Karpas-422 (cell line): Measurements from ENCODE around the gene DNAH11. TPM values are rescaled to one million over a fixed set of nuclear protein-coding genes. Genes with fewer than 3 reads are reported as not detected.

Experiments
- DNase-seq: peaks from one replicate; pipeline ENCODE4 v3.0.0-alpha.2; 2015
- H2AFZ ChIP-seq: fragments of 200-600 bp; sonication (generic); 2 replicates; pipeline ENCODE4 v1.6.1; 2014; ENCODE audit warnings: antibody characterized with exemption, low read length, mixed read lengths
- H3K27ac ChIP-seq: fragments of 200-600 bp; sonication (generic); 2 replicates; pipeline ENCODE4 v1.5.1; 2014; ENCODE audit warnings: mild to moderate bottlenecking, low read length, moderate library complexity
- H3K27me3 ChIP-seq: fragments of 200-600 bp; sonication (generic); 2 replicates; pipeline ENCODE4 v1.6.1; 2014; ENCODE audit warnings: low read length, mixed read lengths
- H3K36me3 ChIP-seq: fragments of 200-600 bp; sonication (generic); 2 replicates; pipeline ENCODE4 v1.6.1; 2014; ENCODE audit warnings: low read length, mixed read lengths; ENCODE audit not compliant: insufficient read depth
- H3K4me1 ChIP-seq: fragments of 200-600 bp; sonication (generic); 2 replicates; pipeline ENCODE4 v1.6.1; 2014; ENCODE audit warnings: mild to moderate bottlenecking, low read length, mixed read lengths
- H3K4me2 ChIP-seq: fragments of 200-600 bp; sonication (generic); 2 replicates; pipeline ENCODE4 v1.6.1; 2014; ENCODE audit warnings: low read length, low read depth, mild to moderate bottlenecking; ENCODE audit not compliant: poor library complexity, severe bottlenecking
- H3K4me3 ChIP-seq: fragments of 200-600 bp; sonication (generic); 2 replicates; pipeline ENCODE4 v1.5.1; 2014; ENCODE audit warnings: mild to moderate bottlenecking, antibody characterized with exemption, low read length, mixed read lengths
- H3K79me2 ChIP-seq: fragments of 200-600 bp; sonication (generic); 2 replicates; pipeline ENCODE4 v1.6.1; 2014; ENCODE audit warnings: mild to moderate bottlenecking, low read length, mixed read lengths
- H3K9ac ChIP-seq: fragments of 200-600 bp; sonication (generic); 2 replicates; pipeline ENCODE4 v1.6.0; 2014; ENCODE audit warnings: low read length
- H3K9me2 ChIP-seq: fragments of 200-600 bp; sonication (generic), shearing (Covaris generic); replicated peaks from 2 replicates; pipeline ENCODE4 v1.6.0; 2014; ENCODE audit warnings: mild to moderate bottlenecking, low read length, moderate library complexity; ENCODE audit not compliant: insufficient read depth
- H3K9me3 ChIP-seq: fragments of 300-700, 200-600 bp; sonication (generic); 2 replicates; pipeline ENCODE4 v1.6.1; 2014; ENCODE audit warnings: low read length, mixed read lengths
- H4K20me1 ChIP-seq: fragments of 200-600 bp; sonication (generic); 2 replicates; pipeline ENCODE4 v1.6.1; 2014; ENCODE audit warnings: mild to moderate bottlenecking, antibody characterized with exemption, low read length, low read depth; ENCODE audit not compliant: insufficient read depth
- total RNA-seq: library from RNA; depleted of rRNA; stranded (reverse); fragments of >200 nt; shearing (Covaris generic); gene quantifications from 2 replicates; pipeline ENCODE4 v1.2.3, GENCODE V29; 2014; ENCODE audit warnings: low replicate concordance

Gene DNAH11
- total RNA-seq, 1 experiment from 2014 or later: 0.04 TPM

DNA sequence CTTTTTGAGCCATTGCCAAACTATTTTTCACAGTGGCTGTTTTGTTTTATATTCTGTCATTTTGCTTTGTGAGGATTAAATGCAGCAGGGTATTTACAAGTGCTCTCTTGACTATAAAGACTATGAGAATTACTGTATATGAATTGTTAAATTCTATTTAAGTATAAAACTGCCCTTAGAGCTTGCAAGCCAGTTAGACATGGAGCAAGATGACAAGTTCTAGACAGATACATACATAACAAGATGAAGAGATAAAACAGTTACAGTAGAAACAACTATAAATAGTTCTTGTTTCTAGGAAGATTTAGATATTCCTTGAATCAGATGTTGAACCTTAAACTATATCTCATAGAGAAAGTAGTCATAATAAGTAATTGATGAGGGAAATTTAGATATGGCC is 60.6 kb downstream of the DNAH11 start:
- H3K9me2 ChIP-seq: no peaks in the 10 kb centered on the region

DNA sequence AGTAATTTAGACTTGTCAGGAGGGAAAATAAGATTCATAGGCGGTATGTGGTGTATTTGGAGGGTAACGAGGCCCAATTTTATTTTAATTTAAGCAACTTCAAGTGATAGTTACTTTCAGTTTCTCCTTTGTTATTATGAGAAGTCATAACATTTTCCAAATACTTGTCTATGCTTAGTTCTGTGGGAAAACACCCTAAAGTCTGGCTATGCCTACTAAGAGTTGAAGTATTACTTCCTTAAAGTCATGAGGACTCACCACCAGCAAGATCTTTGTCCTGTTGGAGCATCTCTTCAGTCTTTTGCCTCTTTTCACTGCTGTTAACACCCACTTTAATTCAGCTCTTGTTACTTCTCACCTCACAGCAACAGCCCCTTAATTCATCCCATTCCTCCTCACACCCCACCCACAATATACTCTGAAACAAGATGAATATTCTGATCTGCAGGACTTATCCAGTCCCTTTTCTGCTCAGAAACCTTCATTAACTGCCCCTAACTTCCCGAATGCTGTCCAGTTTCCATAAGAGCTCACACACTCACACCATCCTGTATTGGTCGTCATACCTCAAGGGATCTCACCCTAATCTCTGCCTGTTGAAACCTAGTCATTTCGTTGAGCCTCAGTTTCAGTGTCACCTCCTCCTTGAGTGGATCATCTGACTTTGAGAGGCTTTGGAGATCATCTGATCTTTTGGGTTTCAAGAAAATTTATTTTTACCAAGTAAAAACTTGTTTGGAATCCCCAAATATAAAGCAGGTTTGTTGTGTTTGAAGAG is 61.3 kb downstream of the DNAH11 start:
- no peaks in the 10 kb centered on the region for H3K27me3 ChIP-seq
- DNase-seq: no peak

More for the DNA sequence above, 60.6 kb downstream of the DNAH11 start:
- no peak overlapping the region for H3K9ac ChIP-seq
- H3K4me3 ChIP-seq: no peak overlapping the region
- H3K4me1 ChIP-seq: no peaks in the 10 kb centered on the region
- H3K27ac ChIP-seq: no peak overlapping the region
- no peaks in the 10 kb centered on the region for H3K36me3 ChIP-seq
- H3K27me3 ChIP-seq: no peaks in the 10 kb centered on the region
- no peak overlapping the region for H2AFZ ChIP-seq
- no peaks in the 10 kb centered on the region for H3K9me3 ChIP-seq
- no peaks in the 10 kb centered on the region for H4K20me1 ChIP-seq
- DNase-seq: no peak
- no peaks in the 10 kb centered on the region for H3K79me2 ChIP-seq
- H3K4me2 ChIP-seq: no peak overlapping the region

DNA sequence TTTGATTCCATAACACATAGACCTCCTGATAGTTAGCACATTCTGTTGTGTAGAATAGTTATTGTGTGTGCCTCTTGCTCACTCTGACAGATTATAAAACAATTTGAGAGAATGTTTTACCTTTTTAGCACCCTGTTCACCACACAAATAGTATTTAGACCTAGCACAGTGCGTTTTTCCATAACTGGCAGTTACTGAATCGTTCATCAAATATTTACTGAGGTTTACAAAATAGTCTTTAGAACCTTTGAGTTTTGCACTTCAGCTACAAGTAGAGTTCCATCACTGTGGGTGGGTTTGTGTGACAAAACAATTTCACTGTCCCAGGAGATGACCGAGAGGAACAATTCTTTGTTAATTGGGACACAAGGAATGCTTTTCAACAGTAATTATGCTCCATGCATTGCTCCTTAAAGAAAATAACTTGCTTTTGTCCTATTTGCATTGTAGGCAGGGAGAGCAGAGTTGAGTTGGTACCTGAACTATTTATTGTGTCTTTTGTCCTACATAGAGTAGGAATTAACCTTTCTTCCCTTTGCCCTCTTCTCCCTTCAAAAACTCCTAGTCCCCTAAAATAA is 62.3 kb downstream of the DNAH11 start:
- Histone ChIP-seq H3K79me2 (no peaks in the 10 kb centered on the region), H3K4me3 (no peak overlapping the region), H3K9me2 (no peaks in the 10 kb centered on the region), H3K36me3 (no peaks in the 10 kb centered on the region), H2AFZ (no peak overlapping the region), H3K27ac (no peak overlapping the region), H4K20me1 (no peaks in the 10 kb centered on the region), H3K27me3 (no peaks in the 10 kb centered on the region), H3K9me3 (no peaks in the 10 kb centered on the region), H3K4me2 (no peak overlapping the region), H3K4me1 (no peaks in the 10 kb centered on the region), H3K9ac (no peak overlapping the region)
- DNase-seq: no peak

More for the DNA sequence above, 61.3 kb downstream of the DNAH11 start:
- H4K20me1 ChIP-seq: no peaks in the 10 kb centered on the region
- no peaks in the 10 kb centered on the region for H3K36me3 ChIP-seq
- H3K79me2 ChIP-seq: no peaks in the 10 kb centered on the region
- no peak overlapping the region for H3K4me3 ChIP-seq
- no peaks in the 10 kb centered on the region for H3K4me1 ChIP-seq
- H2AFZ ChIP-seq: no peak overlapping the region
- H3K9me2 ChIP-seq: no peaks in the 10 kb centered on the region
- H3K9ac ChIP-seq: no peak overlapping the region
- H3K27ac ChIP-seq: no peak overlapping the region
- H3K4me2 ChIP-seq: no peak overlapping the region
- H3K9me3 ChIP-seq: no peaks in the 10 kb centered on the region

DNA sequence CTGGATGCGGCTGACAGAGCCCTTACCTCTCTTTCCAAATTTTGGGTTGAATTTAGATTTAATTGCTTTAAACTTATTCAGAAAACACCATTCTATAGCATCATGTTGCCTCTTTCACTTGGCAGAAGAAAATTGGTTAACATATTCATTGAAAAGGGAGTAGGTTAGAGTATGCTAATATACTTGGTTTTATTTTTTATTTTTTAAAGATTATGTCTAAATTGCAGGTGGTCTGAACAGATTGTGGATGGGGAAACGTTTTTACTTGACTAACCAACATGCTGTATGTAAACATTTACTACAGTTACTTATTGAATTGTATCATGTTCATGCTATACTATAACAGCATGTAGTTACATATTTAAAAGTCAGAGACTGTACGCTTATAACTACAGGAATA is 65.6 kb downstream of the DNAH11 start:
- Histone ChIP-seq H3K36me3 (no peaks in the 10 kb centered on the region), H3K27ac (no peak overlapping the region), H3K4me3 (no peak overlapping the region), H3K4me2 (no peak overlapping the region), H3K27me3 (no peaks in the 10 kb centered on the region), H4K20me1 (no peaks in the 10 kb centered on the region), H2AFZ (no peak overlapping the region), H3K4me1 (no peaks in the 10 kb centered on the region), H3K9me2 (no peaks in the 10 kb centered on the region), H3K9ac (no peak overlapping the region), H3K9me3 (no peaks in the 10 kb centered on the region), H3K79me2 (no peaks in the 10 kb centered on the region)
- DNase-seq: no peak

DNA sequence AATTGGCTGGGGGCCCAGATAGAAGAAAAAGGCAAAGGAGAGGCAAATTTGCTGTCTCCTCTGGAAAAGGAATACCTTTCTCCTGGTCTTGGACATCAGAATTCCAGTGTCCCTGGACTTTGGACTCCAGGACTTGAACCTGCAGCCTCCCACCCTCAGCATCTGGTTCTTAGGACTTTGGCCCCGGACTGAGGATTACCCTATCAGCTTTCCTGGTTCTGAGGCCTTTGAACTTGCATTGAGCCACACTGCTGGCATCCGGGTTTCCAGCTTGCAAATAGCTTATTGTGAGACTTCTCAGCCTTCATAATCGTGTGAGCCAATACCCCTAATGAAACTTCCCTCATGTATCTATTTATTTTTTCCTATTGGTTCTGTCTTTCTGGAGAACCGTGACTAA is 68.3 kb downstream of the DNAH11 start:
- Histone ChIP-seq H2AFZ (no peak overlapping the region), H3K4me3 (no peak overlapping the region), H3K9me2 (no peaks in the 10 kb centered on the region), H3K27ac (no peak overlapping the region), H3K27me3 (no peaks in the 10 kb centered on the region), H4K20me1 (no peaks in the 10 kb centered on the region), H3K9me3 (no peaks in the 10 kb centered on the region), H3K4me2 (no peak overlapping the region), H3K36me3 (no peaks in the 10 kb centered on the region), H3K4me1 (no peaks in the 10 kb centered on the region), H3K9ac (no peak overlapping the region), H3K79me2 (no peaks in the 10 kb centered on the region)
- DNase-seq: no peak

DNA sequence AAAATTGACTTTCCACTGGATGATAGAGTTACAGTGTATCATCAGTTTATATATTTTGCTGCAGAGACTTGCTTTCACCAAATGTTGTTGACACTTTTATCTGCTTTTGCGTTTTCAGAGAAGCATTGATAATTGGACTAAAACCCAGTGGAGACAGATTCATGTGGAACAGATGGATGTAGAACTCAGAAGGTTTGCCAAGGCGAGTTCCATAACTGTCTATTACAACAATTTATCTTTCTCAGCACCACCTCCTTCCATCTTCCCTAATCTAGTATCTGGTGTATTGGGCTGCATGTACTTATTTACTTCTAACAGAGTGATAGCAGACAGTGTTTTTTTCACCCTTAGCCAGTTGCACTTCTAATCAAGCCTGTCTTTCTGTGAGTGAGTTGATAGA is 73.3 kb downstream of the DNAH11 start:
- Histone ChIP-seq H3K9me2 (no peaks in the 10 kb centered on the region), H3K79me2 (no peaks in the 10 kb centered on the region), H3K9me3 (no peaks in the 10 kb centered on the region), H4K20me1 (no peaks in the 10 kb centered on the region), H3K4me1 (no peaks in the 10 kb centered on the region), H2AFZ (no peak overlapping the region), H3K27ac (no peak overlapping the region), H3K4me3 (no peak overlapping the region), H3K9ac (no peak overlapping the region), H3K27me3 (no peaks in the 10 kb centered on the region), H3K4me2 (no peak overlapping the region), H3K36me3 (no peaks in the 10 kb centered on the region)
- DNase-seq: no peak

DNA sequence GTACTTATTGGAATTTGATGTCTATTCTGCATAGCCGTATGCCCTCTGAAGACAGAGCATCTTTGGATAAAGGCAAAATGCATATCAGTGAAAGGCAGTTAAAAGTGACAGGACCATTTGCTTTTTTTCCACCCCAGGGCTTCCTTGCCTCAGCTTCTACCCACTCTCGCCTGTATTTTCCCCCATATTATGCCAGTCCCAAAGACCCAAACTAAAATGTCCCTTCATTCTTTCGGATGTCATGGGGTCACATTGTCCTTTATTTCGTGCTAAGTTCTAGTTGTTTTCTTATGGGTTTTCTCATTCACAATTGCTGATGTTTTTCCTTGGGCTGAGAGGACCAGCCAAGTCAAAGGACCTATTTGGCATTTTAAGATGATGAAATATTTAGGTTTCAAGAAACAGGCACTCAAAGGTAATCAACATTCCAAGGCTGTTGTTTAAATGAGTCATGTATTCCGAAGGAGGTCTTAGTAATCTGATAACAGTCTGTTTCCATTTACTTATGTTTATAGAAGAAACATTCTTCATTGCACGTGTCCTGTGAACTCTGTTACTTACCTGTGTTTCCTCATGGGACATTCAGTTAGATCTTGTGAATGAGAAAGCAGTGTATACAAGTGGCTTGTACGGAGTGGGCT is 74.1 kb downstream of the DNAH11 start:
- Histone ChIP-seq H3K4me3 (no peak overlapping the region), H3K9me3 (no peaks in the 10 kb centered on the region), H3K4me2 (no peak overlapping the region), H3K27me3 (no peaks in the 10 kb centered on the region), H4K20me1 (no peaks in the 10 kb centered on the region), H3K4me1 (no peaks in the 10 kb centered on the region), H3K79me2 (no peaks in the 10 kb centered on the region), H3K9me2 (no peaks in the 10 kb centered on the region), H3K36me3 (no peaks in the 10 kb centered on the region), H3K27ac (no peak overlapping the region), H2AFZ (no peak overlapping the region), H3K9ac (no peak overlapping the region)
- no peak for DNase-seq

DNA sequence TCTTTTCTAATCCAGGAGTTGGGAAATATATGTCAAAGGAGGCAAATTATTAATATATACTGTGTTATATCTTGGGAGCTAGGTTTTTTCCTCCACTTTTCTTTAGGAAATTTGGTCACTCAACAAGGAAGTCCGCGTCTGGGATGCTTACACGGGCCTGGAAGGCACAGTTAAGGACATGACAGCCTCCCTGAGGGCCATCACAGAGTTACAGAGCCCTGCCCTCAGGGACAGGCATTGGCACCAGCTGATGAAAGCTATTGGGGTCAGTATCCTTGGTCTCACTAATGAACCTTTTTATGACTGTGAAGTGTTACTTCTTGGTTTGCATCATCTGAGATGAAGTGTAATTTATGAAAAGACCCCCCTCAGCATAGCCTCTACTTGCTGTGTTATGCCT is 74.7 kb downstream of the DNAH11 start:
- Histone ChIP-seq H2AFZ (no peak overlapping the region), H3K9me2 (no peaks in the 10 kb centered on the region), H3K9me3 (no peaks in the 10 kb centered on the region), H3K4me3 (no peak overlapping the region), H3K4me1 (no peaks in the 10 kb centered on the region), H3K79me2 (no peaks in the 10 kb centered on the region), H3K9ac (no peak overlapping the region), H3K4me2 (no peak overlapping the region), H4K20me1 (no peaks in the 10 kb centered on the region), H3K27ac (no peak overlapping the region), H3K27me3 (no peaks in the 10 kb centered on the region), H3K36me3 (no peaks in the 10 kb centered on the region)
- DNase-seq: no peak
